Bronchial epithelial cell (primary cell): ENCODE measurements around the gene CFAP46. TPM values are rescaled to one million over a fixed set of nuclear protein-coding genes. Genes with fewer than 3 reads are reported as not detected.

ENCODE experiments used
- DNase-seq: peaks from one replicate; pipeline ENCODE4 v3.0.0-alpha.2; 2010; ENCODE audit warnings: low read depth
- FAIRE-seq: peaks from 2 replicates; lab custom pipeline; 2011; peaks lifted over from hg19 to GRCh38; lab: Jason Lieb, UNC
- H3K27me3 ChIP-seq: 2 replicates; pipeline ENCODE4 v1.5.1; 2011; ENCODE audit warnings: low read length; ENCODE audit not compliant: control insufficient read depth, insufficient read depth
- H3K36me3 ChIP-seq: 2 replicates; pipeline ENCODE4 v1.5.1; 2011; ENCODE audit warnings: low read length; ENCODE audit not compliant: control insufficient read depth, insufficient read depth
- H3K4me3 ChIP-seq: 2 replicates; pipeline ENCODE4 v1.5.1; 2011; ENCODE audit warnings: mild to moderate bottlenecking, low read depth, low read length, control low read depth
- total RNA-seq: library from RNA; depleted of rRNA; stranded (reverse); fragments of >200 nt; gene quantifications from 2 replicates; pipeline ENCODE4 v1.2.1, GENCODE V29; 2014
- TF ChIP-seq, protein P1 (sequence below): IDR thresholded peaks from 2 replicates; pipeline ENCODE4 v1.5.1; 2011; ENCODE audit warnings: mild to moderate bottlenecking, moderate library complexity, low read length, control low read depth, inconsistent platforms; ENCODE audit not compliant: insufficient read depth, severe bottlenecking

The CFAP46 gene
- total RNA-seq, 1 donor from 2014 or later: 0.26 TPM

DNA sequence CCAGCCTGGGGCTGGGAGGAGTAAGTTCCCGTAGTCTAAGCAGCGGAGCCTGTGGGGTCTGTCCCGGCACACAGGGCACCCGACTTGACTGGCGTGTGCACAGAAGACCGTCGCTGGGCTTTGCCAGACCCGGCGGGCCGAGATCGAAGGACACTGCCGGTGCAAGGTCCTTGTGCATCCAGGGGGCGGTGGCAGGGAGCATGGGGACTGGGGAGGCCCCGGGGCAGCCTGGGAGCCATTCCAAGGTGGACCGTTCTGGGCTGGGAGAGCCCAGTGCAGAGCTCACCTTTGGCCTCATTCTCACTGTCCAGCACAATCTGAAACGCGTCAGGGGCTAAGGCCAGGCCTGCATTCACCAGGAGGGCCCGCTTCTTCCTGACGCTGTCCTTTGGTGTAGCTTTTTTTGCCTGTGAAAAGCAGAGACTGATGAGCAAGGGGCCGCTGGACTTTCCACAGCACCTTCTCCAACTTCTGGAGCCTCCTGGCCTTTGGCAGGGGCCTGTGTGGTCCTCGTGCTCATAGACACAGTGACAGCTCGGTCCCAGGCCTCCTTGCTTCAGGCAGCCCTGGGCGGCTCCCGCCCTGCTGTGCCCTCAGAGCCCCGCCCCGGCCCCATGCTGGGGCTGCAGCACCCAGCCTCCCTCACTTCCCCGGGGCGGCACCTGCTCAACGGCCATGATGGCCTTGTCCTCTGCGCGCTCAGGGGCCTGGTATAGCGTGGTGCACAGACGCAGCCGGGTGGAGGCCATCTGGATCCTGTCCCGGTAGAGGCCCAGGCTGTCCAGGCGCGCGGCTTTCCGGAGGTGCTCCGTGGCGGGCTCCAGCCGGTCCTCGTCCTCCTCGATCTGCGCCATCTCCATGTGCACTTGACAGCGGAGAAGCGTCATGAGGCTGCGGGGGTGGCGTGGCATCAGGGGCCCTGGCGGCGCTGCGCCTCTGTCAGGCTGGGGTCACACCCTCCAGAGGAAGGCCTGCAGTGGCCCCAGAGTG is 20.3 kb downstream of the CFAP46 start:
- Histone ChIP-seq H3K27me3 (no peaks in the 10 kb centered on the region), H3K36me3 (no peaks in the 10 kb centered on the region), H3K4me3 (no peak overlapping the region)
- DNase-seq (no peak), FAIRE-seq (no peak)
- TF ChIP-seq, protein P1, sequence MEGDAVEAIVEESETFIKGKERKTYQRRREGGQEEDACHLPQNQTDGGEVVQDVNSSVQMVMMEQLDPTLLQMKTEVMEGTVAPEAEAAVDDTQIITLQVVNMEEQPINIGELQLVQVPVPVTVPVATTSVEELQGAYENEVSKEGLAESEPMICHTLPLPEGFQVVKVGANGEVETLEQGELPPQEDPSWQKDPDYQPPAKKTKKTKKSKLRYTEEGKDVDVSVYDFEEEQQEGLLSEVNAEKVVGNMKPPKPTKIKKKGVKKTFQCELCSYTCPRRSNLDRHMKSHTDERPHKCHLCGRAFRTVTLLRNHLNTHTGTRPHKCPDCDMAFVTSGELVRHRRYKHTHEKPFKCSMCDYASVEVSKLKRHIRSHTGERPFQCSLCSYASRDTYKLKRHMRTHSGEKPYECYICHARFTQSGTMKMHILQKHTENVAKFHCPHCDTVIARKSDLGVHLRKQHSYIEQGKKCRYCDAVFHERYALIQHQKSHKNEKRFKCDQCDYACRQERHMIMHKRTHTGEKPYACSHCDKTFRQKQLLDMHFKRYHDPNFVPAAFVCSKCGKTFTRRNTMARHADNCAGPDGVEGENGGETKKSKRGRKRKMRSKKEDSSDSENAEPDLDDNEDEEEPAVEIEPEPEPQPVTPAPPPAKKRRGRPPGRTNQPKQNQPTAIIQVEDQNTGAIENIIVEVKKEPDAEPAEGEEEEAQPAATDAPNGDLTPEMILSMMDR: no peak

DNA sequence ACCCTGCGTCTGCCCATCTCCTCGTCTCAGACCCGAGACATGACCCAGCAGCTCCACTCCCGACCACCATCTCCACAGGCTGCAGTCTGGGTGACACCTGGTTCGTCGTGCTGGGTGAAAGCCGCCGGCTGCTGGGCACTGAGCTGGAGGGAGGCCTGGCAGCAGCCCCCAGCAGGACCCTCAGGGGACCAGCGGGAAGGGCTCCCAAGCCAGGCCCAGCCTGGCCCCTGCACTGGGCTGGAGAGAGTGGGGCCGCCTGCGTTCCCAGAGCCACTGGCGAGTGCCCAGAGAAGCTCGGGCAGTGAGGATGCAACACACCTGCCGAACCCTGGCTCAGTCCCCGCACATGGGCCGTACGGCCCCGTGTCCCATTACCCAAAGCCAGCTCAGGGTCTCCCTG is 21.3 kb downstream of the CFAP46 start:
- TF ChIP-seq, protein P1: no peak
- no peak for DNase-seq
- no peak for FAIRE-seq
- H3K36me3 ChIP-seq: no peaks in the 10 kb centered on the region
- H3K27me3 ChIP-seq: no peaks in the 10 kb centered on the region
- no peak overlapping the region for H3K4me3 ChIP-seq

DNA sequence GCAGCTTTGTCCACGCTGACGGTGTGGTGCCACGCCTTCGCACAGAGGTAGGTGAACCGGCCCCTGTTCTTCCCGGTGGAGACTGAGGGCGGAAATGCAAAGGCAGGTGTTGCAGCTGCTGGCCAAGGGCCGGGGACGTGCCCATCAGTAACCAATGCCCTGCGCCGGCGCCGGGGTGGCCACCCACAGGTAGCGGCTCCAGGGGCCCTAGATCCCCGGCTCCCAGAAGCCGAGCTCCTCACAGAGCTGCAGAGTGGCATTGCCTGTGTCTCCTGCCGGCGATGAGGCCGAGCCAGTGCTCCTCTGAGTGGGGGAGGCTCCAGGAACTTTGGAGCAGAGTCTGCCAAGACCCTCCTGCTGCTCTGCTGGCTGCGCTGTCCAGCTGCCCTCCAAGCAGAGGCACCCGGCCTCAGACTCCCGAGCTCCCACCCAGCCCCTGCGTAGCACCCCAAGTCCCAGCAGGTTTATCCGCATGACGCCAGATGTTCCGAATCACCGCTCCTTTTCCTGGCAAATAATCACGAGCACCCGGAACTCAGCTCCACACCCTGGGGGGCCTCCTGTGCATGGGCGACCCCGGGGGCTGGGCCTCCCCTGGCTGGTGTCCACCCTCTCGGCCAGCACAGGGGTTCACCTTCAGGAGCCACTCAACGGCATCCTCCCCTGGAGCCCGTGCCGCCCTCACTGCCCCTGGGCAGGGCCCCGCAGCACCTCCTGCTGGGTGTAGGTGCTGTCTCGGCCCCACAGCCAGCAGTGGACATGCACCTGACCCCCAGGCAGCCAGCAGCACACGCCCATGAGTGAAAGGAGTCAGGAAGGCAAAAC is 22.1 kb downstream of the CFAP46 start:
- DNase-seq (no peak), FAIRE-seq (no peak)
- TF ChIP-seq, protein P1: no peak
- Histone ChIP-seq H3K4me3 (no peak overlapping the region), H3K36me3 (no peaks in the 10 kb centered on the region), H3K27me3 (no peaks in the 10 kb centered on the region)

DNA sequence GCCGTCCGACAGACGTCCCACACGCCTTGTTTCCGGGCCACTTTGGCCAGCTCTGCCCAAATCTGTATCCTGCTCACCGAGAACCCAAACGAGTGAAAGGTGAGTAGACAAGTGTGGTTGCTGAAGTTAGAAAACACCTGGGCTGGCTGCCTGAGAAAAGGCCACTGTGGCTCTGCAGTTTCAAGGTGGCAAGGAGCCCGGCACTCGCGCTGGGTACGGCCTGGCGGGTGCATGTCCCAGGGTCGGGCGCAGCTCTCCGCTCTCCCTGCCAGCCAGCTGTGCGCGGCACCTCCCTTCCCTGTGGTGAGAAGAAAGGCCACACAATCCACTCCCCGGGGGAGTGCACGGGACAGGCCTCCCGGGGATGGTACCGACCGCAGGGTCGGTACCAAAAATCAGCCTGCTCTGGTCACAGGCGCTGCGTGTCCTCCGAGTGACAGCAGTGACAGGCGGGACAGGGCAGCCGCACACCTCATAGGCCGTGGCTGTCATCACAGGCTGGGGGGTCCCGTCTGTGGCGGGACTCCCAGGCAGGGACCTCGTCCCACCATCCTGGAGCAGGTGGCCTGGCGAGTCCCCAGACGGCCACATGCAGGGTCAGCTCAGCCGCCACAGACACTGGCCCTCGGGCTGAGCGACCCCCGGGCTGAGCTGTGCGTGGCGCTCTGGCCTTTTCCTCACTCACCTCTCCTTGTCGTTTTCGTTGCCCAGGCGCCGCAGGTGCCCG is 22.8 kb downstream of the CFAP46 start:
- Histone ChIP-seq H3K4me3 (no peak overlapping the region), H3K36me3 (no peaks in the 10 kb centered on the region), H3K27me3 (no peaks in the 10 kb centered on the region)
- FAIRE-seq: no peak
- DNase-seq: no peak
- TF ChIP-seq, protein P1: no peak

DNA sequence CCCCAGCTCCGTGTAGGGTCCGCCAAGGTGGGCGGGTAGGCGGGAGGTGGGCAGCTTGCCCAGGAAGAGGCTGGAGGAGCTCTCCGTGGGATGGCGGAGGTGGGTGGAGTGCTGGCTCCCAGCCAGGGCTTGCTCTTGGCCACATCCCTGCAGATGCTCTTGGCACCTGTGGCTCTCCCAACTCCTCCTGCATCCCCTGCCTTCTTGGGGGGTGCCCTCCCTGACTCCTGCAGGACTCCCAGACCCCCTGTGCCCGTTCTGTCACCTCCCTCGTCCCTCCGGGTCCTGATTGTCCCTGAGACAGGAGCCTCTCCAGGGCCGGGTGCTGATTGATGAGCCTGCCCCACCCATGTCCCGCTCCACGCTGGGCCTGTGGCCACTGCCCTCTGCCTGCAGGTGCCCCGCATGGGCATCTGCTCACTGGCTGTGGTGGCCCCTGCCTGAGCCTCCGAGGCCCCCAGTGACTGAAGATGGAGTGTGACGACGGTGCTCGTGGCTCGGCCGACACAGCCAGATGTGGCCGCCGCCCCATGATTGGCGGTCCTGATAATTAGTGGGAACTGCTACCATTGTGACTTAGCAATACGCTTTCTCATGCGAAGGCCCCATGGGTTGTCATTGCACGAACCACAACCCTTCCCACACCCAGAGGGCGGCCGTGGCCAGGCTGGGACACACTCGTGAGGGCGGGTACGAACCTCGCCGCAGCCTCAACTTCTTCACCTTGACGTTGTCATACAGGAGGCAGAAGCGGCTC is 23.6 kb downstream of the CFAP46 start:
- FAIRE-seq (no peak), DNase-seq (no peak)
- TF ChIP-seq, protein P1: no peak
- Histone ChIP-seq H3K4me3 (no peak overlapping the region), H3K27me3 (no peaks in the 10 kb centered on the region), H3K36me3 (no peaks in the 10 kb centered on the region)
